Activated gamma-delta T cell (primary cell): ENCODE measurements around the gene ZNF366.

Experiments used
- DNase-seq: peaks from one replicate; lab custom pipeline; 2025; lab: John Stamatoyannopoulos, UW

ZNF366 gene

DNA sequence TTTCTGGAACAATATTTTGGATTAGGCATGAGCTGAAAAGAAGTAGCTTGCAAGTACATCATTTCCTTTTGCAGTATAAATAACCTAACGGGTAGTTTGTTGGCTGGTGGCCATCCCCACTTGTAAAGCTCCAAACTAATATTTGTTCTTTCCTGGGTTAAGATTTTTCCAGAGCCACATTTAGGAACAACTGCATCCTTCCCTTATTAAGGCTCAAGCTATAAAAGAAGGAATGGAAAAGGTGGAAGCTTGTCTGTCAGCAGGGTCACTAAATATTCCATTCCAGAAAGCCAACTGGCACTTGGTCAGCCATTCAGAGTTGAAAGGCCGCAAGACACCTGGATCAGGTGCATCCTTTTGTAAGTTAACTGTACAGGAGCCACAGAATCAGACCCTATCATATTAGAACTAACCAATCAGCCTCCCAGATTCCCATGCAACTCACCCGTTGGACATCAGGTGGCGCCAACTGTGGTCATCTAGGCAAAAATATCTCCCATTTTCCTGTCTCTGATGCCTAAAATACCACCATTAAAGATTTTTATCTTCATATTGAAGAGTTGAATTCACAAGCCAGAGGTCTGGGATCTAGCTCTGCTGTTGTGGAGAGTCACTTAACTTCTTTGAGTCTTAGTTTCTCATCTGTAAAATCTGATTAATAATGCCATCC, 104.1 kb downstream of the ZNF366 start:
- no peak for DNase-seq

DNA sequence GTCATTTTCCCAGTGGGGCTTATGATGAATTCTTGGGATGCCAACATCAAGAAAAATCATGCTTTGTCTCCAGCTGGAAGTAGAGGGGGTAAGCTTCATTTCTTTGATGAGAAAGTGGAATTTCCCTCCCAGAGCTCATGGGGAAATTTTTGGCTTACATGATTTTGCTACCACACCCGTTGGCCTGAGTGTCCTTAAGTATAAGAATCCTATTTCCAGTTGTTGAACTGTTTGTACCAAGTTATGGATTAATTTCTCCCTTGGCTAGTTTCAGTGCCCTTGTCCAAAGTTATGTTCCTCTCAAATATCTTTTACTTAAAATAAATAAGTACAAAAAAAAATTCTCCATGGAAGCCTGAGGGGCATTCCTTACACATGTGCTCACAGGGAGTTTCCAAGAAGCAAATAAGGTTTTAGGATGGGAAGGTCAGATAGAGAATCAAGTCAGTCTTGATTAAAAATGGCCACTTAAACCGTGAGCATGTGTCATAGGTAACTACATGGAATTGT, 104.8 kb downstream of the ZNF366 start:
- DNase-seq: no peak

GRCh38 chr5:72400950-72401349, 106.3 kb downstream of the ZNF366 start:
- no peak for DNase-seq

DNA sequence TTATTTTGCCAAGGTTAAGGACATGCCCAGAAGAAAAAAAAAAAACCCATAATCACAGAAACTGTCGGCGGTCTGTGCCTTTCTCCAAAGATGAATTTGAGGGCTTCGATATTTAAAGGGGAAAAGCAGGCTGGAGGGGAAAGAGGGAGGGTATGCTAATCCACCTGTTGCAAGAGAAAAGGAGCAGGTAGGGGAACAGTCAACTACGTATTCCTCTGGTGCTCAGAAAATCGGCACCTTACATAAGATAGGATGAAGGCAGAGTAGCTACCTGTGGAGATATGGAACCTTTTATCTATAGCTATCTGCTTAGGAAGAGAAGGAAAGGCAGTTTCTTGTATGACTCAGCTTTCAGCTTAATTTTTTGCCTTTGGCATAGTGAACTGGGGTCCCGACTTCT, 109.4 kb downstream of the ZNF366 start:
- no peak for DNase-seq

- no peak for DNase-seq
Observed at GRCh38 chr5:72394688-72395087, 112.5 kb downstream of the ZNF366 start.

DNA sequence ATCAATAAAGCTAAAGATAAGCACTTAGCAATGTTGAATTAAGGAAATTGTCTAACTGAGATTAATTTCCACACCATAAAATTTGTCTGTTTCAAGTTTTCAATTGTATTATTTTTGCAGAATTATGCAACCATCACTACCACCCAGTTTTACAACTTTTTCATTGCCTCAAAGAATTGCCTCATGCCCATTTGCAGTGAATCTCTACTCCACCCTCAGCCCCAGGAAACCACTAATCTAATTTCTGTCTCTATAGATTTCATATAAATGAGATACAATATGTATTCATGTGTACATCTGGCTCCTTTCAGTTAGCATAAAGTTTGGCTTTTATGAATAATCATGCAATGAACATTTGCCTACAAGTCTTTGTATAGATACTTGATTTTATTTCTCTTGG, 114.2 kb downstream of the ZNF366 start:
- DNase-seq: no peak
